GM23338 (cell line): Measurements from ENCODE around the gene NOPCHAP1. TPM values are rescaled to one million over a fixed set of nuclear protein-coding genes. Genes with fewer than 3 reads are reported as not detected.

ENCODE experiments used
- ATAC-seq: fragments of 200-7000 bp; cut with Tn5 transposase; 3 replicates; pipeline ENCODE4 v1.9.1; 2020
- DNase-seq: peaks from one replicate; pipeline ENCODE4 v3.0.0-alpha.2; 2015; ENCODE audit warnings: low spot score
- H2AFZ ChIP-seq: fragments of 200-600 bp; sonication (generic); 2 replicates; pipeline ENCODE4 v1.8.0; 2016; ENCODE audit warnings: antibody characterized with exemption, mild to moderate bottlenecking, moderate library complexity
- H3F3A ChIP-seq: fragments of 200-600 bp; sonication (generic); replicated peaks from 2 replicates; pipeline ENCODE4 v1.8.0; 2017; ENCODE audit warnings: antibody characterized with exemption, mixed run types, low read depth
- H3K27ac ChIP-seq: fragments of 200-600 bp; sonication (generic); 2 replicates; pipeline ENCODE4 v1.6.1; 2016; ENCODE audit warnings: low read depth
- H3K27me3 ChIP-seq: fragments of 200-600 bp; sonication (generic); 2 replicates; pipeline ENCODE4 v1.8.0; 2016; ENCODE audit warnings: mild to moderate bottlenecking, mixed run types, moderate library complexity; ENCODE audit not compliant: insufficient read depth
- H3K36me3 ChIP-seq: fragments of 200-600 bp; sonication (generic); 2 replicates; pipeline ENCODE4 v1.8.0; 2016; ENCODE audit warnings: mild to moderate bottlenecking; ENCODE audit not compliant: insufficient read depth
- H3K4me1 ChIP-seq: fragments of 200-600 bp; sonication (generic); 2 replicates; pipeline ENCODE4 v1.8.0; 2016; ENCODE audit warnings: mild to moderate bottlenecking, moderate library complexity; ENCODE audit not compliant: insufficient read depth
- H3K4me2 ChIP-seq: fragments of 200-600 bp; sonication (generic); 2 replicates; pipeline ENCODE4 v1.7.1; 2017; ENCODE audit warnings: mixed run types
- H3K4me3 ChIP-seq: fragments of 200-600 bp; sonication (generic); 2 replicates; pipeline ENCODE4 v1.6.1; 2016; ENCODE audit warnings: mixed run types
- H3K79me2 ChIP-seq: fragments of 200-600 bp; sonication (generic); replicated peaks from 2 replicates; pipeline ENCODE4 v1.8.0; 2017; ENCODE audit warnings: mild to moderate bottlenecking; ENCODE audit not compliant: insufficient read depth
- H3K9me2 ChIP-seq: fragments of 200-600 bp; sonication (generic); 2 replicates; pipeline ENCODE4 v1.8.0; 2017; ENCODE audit not compliant: insufficient read depth
- H4K20me1 ChIP-seq: fragments of 200-600 bp; sonication (generic); replicated peaks from 2 replicates; pipeline ENCODE4 v1.8.0; 2017; ENCODE audit warnings: mild to moderate bottlenecking; ENCODE audit not compliant: insufficient read depth
- H3K27ac Mint-ChIP-seq: 2 replicates; pipeline ENCODE4 v1.8.0; 2020; ENCODE audit warnings: inconsistent platforms, mild to moderate bottlenecking, moderate library complexity, mixed read lengths
- H3K27me3 Mint-ChIP-seq: 3 replicates; pipeline ENCODE4 v1.8.0; 2022; ENCODE audit warnings: low read depth, mild to moderate bottlenecking, moderate library complexity, mixed read lengths, inconsistent platforms; ENCODE audit not compliant: insufficient read depth, poor library complexity
- H3K36me3 Mint-ChIP-seq: 3 replicates; pipeline ENCODE4 v1.8.0; 2021; ENCODE audit warnings: low read depth, mild to moderate bottlenecking, inconsistent platforms, moderate library complexity, mixed read lengths
- H3K4me1 Mint-ChIP-seq: 3 replicates; pipeline ENCODE4 v1.8.0; 2020; ENCODE audit warnings: mild to moderate bottlenecking, inconsistent platforms, mixed read lengths
- H3K4me3 Mint-ChIP-seq: 3 replicates; pipeline ENCODE4 v1.8.0; 2021; ENCODE audit warnings: moderate library complexity, mild to moderate bottlenecking, inconsistent platforms, mixed read lengths
- H3K9me3 Mint-ChIP-seq: 3 replicates; pipeline ENCODE4 v1.8.0; 2020; ENCODE audit warnings: moderate library complexity, mild to moderate bottlenecking, inconsistent platforms, mixed read lengths
- CREB1 ChIP-seq: fragments of 250-450 bp; sonication (Bioruptor Pico); IDR thresholded peaks from 2 replicates; pipeline ENCODE4 v1.5.0; 2020; ENCODE audit warnings: low read depth, mild to moderate bottlenecking, moderate library complexity
- ETS1 ChIP-seq: IDR thresholded peaks from 2 replicates; pipeline ENCODE4 v1.6.1; 2016; ENCODE audit warnings: antibody characterized with exemption
- EZH2 ChIP-seq: fragments of 200-600 bp; sonication (generic); IDR thresholded peaks from one replicate; pipeline ENCODE4 v1.8.0; 2017; ENCODE audit warnings: antibody characterized with exemption, mild to moderate bottlenecking, low read depth; ENCODE audit not compliant: unreplicated experiment
- NANOG ChIP-seq: IDR thresholded peaks from 2 replicates; pipeline ENCODE4 v1.6.1; 2016; ENCODE audit warnings: antibody characterized with exemption, borderline replicate concordance
- POLR2AphosphoS5 ChIP-seq: IDR thresholded peaks from 2 replicates; pipeline ENCODE4 v1.6.1; 2016; ENCODE audit warnings: antibody characterized with exemption, low read depth
- ZNF114 ChIP-seq: fragments of 250-450 bp; sonication (Bioruptor Pico); IDR thresholded peaks from 2 replicates; pipeline ENCODE4 v1.5.0; 2020; ENCODE audit warnings: mild to moderate bottlenecking, moderate library complexity
- ZNF331 ChIP-seq: fragments of 250-450 bp; sonication (Bioruptor Pico); IDR thresholded peaks from 2 replicates; pipeline ENCODE4 v1.5.0; 2020; ENCODE audit warnings: low read depth, mild to moderate bottlenecking, moderate library complexity
- ZNF462 ChIP-seq: fragments of 250-450 bp; sonication (Bioruptor Pico); IDR thresholded peaks from 2 replicates; pipeline ENCODE4 v1.5.0; 2020; ENCODE audit warnings: mild to moderate bottlenecking, moderate library complexity
- polyA plus RNA-seq: library from polyadenylated mRNA; unstranded; fragments of >200 nt; fragmentation: Nextera tagmentation; extraction: Ambion mirVana; gene quantifications from 2 replicates; pipeline ENCODE4 v1.2.1, GENCODE V29; 2016
- total RNA-seq: library from RNA; depleted of rRNA; stranded (reverse); fragments of >200 nt; shearing (Covaris generic); gene quantifications from 2 replicates; pipeline ENCODE4 v1.2.3, GENCODE V29; 2014

The NOPCHAP1 gene
- total and polyA plus RNA-seq, 2 experiments from 2014 or later = 14.7 to 221 TPM

- TF ChIP-seq ZNF331 (CRISPR knock-in tag) (no peak), CREB1 (CRISPR knock-in tag) (no peak), NANOG (no peak), POLR2AphosphoS5 (no peak), ZNF462 (CRISPR knock-in tag) (no peak), ZNF114 (CRISPR knock-in tag) (no peak)
Observed at GRCh38 chr12:104994336-104994735, 8.2 kb downstream of the NOPCHAP1 start (continued).

- peak overlapping the region; percentile 2; the same call in 1 of the 2 replicates for H3K27ac Mint-ChIP-seq
- no peak overlapping the region for H3K4me3 Mint-ChIP-seq
- Histone ChIP-seq H2AFZ (no peak overlapping the region), H3K9me2 (no peaks in the 10 kb centered on the region), H3K27me3 (no peaks in the 10 kb centered on the region), H3K4me3 (no peak overlapping the region), H3K27ac (no peak overlapping the region), H3K4me2 (no peak overlapping the region), H3K36me3 (peaks cover 45% of the 10 kb centered on the region), H3F3A (no peaks in the 10 kb centered on the region), H4K20me1 (peaks cover 22% of the 10 kb centered on the region), H3K79me2 (peaks cover 16% of the 10 kb centered on the region; the same call in 1 of the 2 replicates), H3K4me1 (no peaks in the 10 kb centered on the region)
- no peak for DNase-seq
- peaks cover 92% of the 10 kb centered on the region for H3K36me3 Mint-ChIP-seq
- no peaks in the 10 kb centered on the region for H3K4me1 Mint-ChIP-seq
- H3K9me3 Mint-ChIP-seq = no peaks in the 10 kb centered on the region
- ATAC-seq = no peak
- peaks cover 3% of the 10 kb centered on the region for H3K27me3 Mint-ChIP-seq
- TF ChIP-seq ZNF462 (CRISPR knock-in tag) = no peak
- TF ChIP-seq ETS1 = no peak
- TF ChIP-seq EZH2 = no peak
- no peak for TF ChIP-seq CREB1 (CRISPR knock-in tag)
- no peak for TF ChIP-seq ZNF331 (CRISPR knock-in tag)
Observed at GRCh38 chr12:104997541-104997940, 11.4 kb downstream of the NOPCHAP1 start.
